ENCODE results near the gene MRPL27. TPM values are rescaled to one million over a fixed set of nuclear protein-coding genes. Genes with fewer than 3 reads are reported as not detected.
"Not testable (repeated sequence)": the region's sequence is repeated elsewhere in the genome, so short reads cannot be mapped to it uniquely, and the experiment has no call there.

The MRPL27 gene
- 55.0 to 57.5 TPM (median 56.0 TPM) in 3 replicates for total RNA-seq

GRCh38 chr17:50372758-50373556, at the start of gene MRPL27, which contains the start of gene EME1:
Gene MRPL27 (minus strand): TSS chr17:50373184. CDS start chr17:50373170, 14 bp downstream.
Gene EME1 (plus strand): TSS chr17:50373229. CDS start chr17:50375209, 1,980 bp downstream.
- Mint-ChIP-seq H3K4me3 (peak within 1 kb of the TSS; percentile 99), H3K27me3 (ENCODE audit: low read depth) (no peaks in the 10 kb centered on the region), H3K9me3 (no peaks in the 10 kb centered on the region), H3K36me3 (peaks cover 15% of the 10 kb centered on the region), H3K4me1 (peaks cover 20% of the 10 kb centered on the region), H3K27ac (peak within 1 kb of the TSS; percentile 99)
- TF ChIP-seq CTCF (IDR thresholded peaks at IDR 0.05; ENCODE audit: unreplicated experiment): no peak
- peak; percentile 59 to 79 for DNase-seq (ENCODE audit: low spot score in 2 of 2, unreplicated experiment in 2 of 2)

- Mint-ChIP-seq H3K4me1 (peaks cover 41% of the 10 kb centered on the region), H3K9me3 (peaks cover 6% of the 10 kb centered on the region), H3K36me3 (no peaks in the 10 kb centered on the region), H3K27me3 (ENCODE audit: low read depth) (no peaks in the 10 kb centered on the region), H3K27ac (no peak overlapping the region), H3K4me3 (no peak overlapping the region)
- TF ChIP-seq CTCF (IDR thresholded peaks at IDR 0.05; ENCODE audit: unreplicated experiment): no peak
- DNase-seq (ENCODE audit: low spot score in 2 of 2, unreplicated experiment in 2 of 2): no peak
Observed at GRCh38 chr17:50422738-50423137, 49.8 kb upstream of the MRPL27 start.

- Mint-ChIP-seq H3K4me1 (peaks cover 29% of the 10 kb centered on the region), H3K36me3 (no peaks in the 10 kb centered on the region), H3K9me3 (peaks cover 6% of the 10 kb centered on the region), H3K4me3 (peak overlapping the region; percentile 29), H3K27ac (peak overlapping the region; percentile 86), H3K27me3 (ENCODE audit: low read depth) (no peaks in the 10 kb centered on the region)
- DNase-seq (ENCODE audit: low spot score in 2 of 2, unreplicated experiment in 2 of 2): no peak
- TF ChIP-seq CTCF (IDR thresholded peaks at IDR 0.05; ENCODE audit: unreplicated experiment): no peak
Observed at GRCh38 chr17:50421308-50422051, 48.5 kb upstream of the MRPL27 start.

- H3K36me3 Mint-ChIP-seq: no peaks in the 10 kb centered on the region
- no peak for DNase-seq (ENCODE audit: low spot score in 2 of 2, unreplicated experiment in 2 of 2)
- peaks cover 6% of the 10 kb centered on the region for H3K9me3 Mint-ChIP-seq
- TF ChIP-seq CTCF (IDR thresholded peaks at IDR 0.05; ENCODE audit: unreplicated experiment): no peak
- H3K27me3 Mint-ChIP-seq (ENCODE audit: low read depth): no peaks in the 10 kb centered on the region
- no peak overlapping the region for H3K27ac Mint-ChIP-seq
- no peak overlapping the region for H3K4me3 Mint-ChIP-seq
- H3K4me1 Mint-ChIP-seq: peaks cover 26% of the 10 kb centered on the region
Observed at GRCh38 chr17:50420419-50421112, 47.6 kb upstream of the MRPL27 start.

- not testable (repeated sequence) for H3K36me3 Mint-ChIP-seq; H3K27ac Mint-ChIP-seq; DNase-seq (ENCODE audit: low spot score in 2 of 2, unreplicated experiment in 2 of 2); H3K9me3 Mint-ChIP-seq; H3K4me3 Mint-ChIP-seq; H3K27me3 Mint-ChIP-seq (ENCODE audit: low read depth)
- H3K4me1 Mint-ChIP-seq: peaks cover 17% of the 10 kb centered on the region
Observed at GRCh38 chr17:50419577-50419976, 46.6 kb upstream of the MRPL27 start.

Data from mesothelial cell of epicardium (in vitro differentiated cells).